NCI-H510A (cell line): ENCODE measurements around the gene PARP2.
"Not testable (repeated sequence)": the region's sequence is repeated elsewhere in the genome, so short reads cannot be mapped to it uniquely, and the experiment has no call there.

Experiments used
- DNase-seq: peaks from one replicate; lab custom pipeline; 2025; lab: John Stamatoyannopoulos, UW

PARP2 gene

GRCh38 chr14:20343092-20343861 is at the start of gene PARP2:
PARP2 (plus strand) TSS chr14:20343635; CDS start chr14:20343642, 7 bp downstream.
- DNase-seq = peak; percentile 97

GRCh38 chr14:20294636-20295035 is 48.8 kb upstream of the PARP2 start:
- DNase-seq = no peak

GRCh38 chr14:20295067-20295466 is 48.4 kb upstream of the PARP2 start:
- DNase-seq = no peak

- DNase-seq = no peak
Observed at GRCh38 chr14:20302042-20302755, 41.2 kb upstream of the PARP2 start.

GRCh38 chr14:20305265-20306078 is 38.0 kb upstream of the PARP2 start, which contains the start of gene TTC5:
TTC5 (minus strand) TSS chr14:20305951; CDS start chr14:20305937, 14 bp downstream.
- peak; percentile 55 for DNase-seq

- DNase-seq = no peak
Observed at GRCh38 chr14:20306079-20306423, 37.4 kb upstream of the PARP2 start.

- DNase-seq = no peak
Observed at GRCh38 chr14:20314026-20314425, 29.4 kb upstream of the PARP2 start.

- DNase-seq = no peak
Observed at GRCh38 chr14:20317720-20318119, 25.7 kb upstream of the PARP2 start.

- no peak for DNase-seq
Observed at GRCh38 chr14:20327005-20327869, 16.2 kb upstream of the PARP2 start.

- no peak for DNase-seq
Observed at GRCh38 chr14:20328705-20329104, 14.7 kb upstream of the PARP2 start.

GRCh38 chr14:20329355-20329754 is 14.1 kb upstream of the PARP2 start:
- DNase-seq = no peak

- DNase-seq = no peak
Observed at GRCh38 chr14:20331053-20331613, 12.3 kb upstream of the PARP2 start.

GRCh38 chr14:20332431-20332787 is 11.0 kb upstream of the PARP2 start:
- DNase-seq = no peak

- peak; percentile 82 for DNase-seq
Observed at GRCh38 chr14:20332788-20333493, 10.5 kb upstream of the PARP2 start, which contains the start of gene CCNB1IP1. CCNB1IP1 (minus strand) TSS chr14:20333279; CDS start chr14:20316523, 16,756 bp downstream.

- no peak for DNase-seq
Observed at GRCh38 chr14:20333494-20333841, 10.0 kb upstream of the PARP2 start.

GRCh38 chr14:20334017-20334416 is 9.4 kb upstream of the PARP2 start:
- no peak for DNase-seq

- not testable (repeated sequence) for DNase-seq
Observed at GRCh38 chr14:20341032-20341431, 2.4 kb upstream of the PARP2 start.

- no peak for DNase-seq
Observed at GRCh38 chr14:20341646-20342045, 1.8 kb upstream of the PARP2 start.

- DNase-seq = no peak
Observed at GRCh38 chr14:20343862-20344220, 406 bp downstream of the PARP2 start.

- DNase-seq = no peak
Observed at GRCh38 chr14:20345366-20345765, 1.9 kb downstream of the PARP2 start.

- DNase-seq = no peak
Observed at GRCh38 chr14:20346713-20347112, 3.3 kb downstream of the PARP2 start.
